SKM-1 treated with dmso at 0.1 percent for 144 hours (cell line): ENCODE measurements around the gene FBXL15.

Experiments used
- DNase-seq: peaks from one replicate; lab custom pipeline; 2025; ENCODE audit not compliant: unreplicated experiment; lab: John Stamatoyannopoulos, UW

The FBXL15 gene

GRCh38 chr10:102409604-102410428, 10.8 kb upstream of the FBXL15 start:
- DNase-seq, result no peak

- no peak for DNase-seq
These were observed 10.1 kb upstream of the FBXL15 start for GRCh38 chr10:102410429-102411073.

- no peak for DNase-seq
These were observed 9.0 kb upstream of the FBXL15 start for GRCh38 chr10:102411341-102412255.

DNA sequence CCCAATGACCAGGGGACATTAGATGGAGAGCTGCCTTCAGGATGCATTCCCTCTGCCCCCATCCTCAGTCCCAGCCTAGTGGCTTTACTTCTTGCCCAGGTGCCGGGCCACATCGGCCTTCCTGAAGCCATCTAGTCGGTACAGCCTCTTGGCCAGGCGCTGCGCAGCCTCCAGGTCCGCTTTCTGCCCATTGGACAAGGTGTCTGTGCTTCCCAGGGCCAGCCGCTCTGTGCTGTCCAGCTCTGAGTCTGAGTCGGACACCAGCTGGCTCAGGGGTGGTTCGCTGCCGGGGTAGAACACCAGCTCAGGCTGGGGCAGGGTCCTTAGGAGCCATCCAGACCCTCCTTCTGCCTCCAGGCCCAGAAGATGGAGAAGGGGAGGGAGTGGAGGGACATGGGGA, 8.3 kb upstream of the FBXL15 start:
- no peak for DNase-seq

DNA sequence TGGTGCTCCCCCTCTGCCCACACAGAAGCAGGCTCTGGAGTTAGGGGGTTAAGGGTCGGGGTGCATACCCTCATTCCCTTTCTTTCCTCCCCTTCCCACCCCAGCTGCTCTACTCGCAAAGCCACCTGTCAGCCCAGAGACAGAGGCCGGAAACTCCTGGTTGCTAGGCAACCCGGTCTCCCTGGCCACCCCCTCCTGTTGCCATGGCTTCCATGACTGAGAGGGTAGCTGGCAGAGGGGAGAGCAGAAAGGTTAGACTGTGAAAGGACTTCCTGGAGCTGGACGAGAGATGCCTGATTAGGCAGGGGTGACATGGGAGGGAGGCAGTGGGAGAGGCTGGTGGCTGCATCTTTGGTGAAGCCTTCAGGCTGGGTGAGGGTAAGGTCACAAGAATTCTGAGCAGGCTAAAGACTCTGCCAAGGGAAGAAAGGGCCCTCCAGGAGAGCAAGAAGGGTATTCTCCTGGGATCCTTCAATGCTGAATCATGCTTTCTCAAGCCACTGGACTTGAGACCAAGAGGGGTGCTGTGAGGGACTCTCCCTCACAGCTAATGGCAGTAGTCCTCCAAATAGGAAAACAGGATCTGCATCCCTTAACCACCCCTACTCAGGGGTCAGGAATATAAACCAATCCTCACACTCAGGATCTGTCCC, 7.5 kb upstream of the FBXL15 start:
- DNase-seq, result no peak

DNA sequence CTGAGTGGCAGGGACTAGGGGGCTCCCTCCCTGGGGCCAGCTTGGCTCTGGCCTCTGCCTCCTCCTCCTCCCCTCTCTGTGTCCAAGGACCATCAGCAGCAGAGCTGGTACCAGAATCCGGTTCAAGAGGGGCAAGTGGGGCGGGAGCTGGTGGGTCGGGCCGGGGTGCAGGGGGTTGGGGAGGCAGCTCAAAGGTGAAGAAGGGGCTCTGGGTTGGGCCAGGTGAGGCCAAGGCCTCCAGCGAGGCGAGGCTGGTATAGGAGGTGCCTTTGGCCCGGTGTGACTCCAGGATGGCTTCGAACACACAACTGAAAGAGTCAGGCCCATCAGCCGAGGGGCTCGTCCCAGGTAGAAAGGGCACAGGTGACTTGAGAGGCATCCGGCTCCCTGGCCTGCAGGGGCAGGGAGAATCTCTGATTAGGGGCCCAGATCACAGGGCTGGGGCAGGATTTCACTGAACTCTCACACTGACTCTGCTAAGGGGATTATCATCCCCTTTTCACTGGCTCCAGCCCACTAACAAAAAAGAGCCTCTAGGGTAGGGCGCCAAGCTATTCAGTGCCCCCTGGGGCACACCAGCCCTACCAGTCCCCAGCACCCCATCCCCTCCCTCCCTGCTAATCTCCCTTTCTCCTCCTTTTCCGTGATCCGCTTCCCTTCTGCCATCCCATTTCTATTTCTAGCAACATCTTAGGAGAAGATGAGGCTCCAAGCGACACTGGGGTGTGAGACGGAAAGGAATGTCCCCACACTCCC, 6.7 kb upstream of the FBXL15 start:
- no peak for DNase-seq

DNA sequence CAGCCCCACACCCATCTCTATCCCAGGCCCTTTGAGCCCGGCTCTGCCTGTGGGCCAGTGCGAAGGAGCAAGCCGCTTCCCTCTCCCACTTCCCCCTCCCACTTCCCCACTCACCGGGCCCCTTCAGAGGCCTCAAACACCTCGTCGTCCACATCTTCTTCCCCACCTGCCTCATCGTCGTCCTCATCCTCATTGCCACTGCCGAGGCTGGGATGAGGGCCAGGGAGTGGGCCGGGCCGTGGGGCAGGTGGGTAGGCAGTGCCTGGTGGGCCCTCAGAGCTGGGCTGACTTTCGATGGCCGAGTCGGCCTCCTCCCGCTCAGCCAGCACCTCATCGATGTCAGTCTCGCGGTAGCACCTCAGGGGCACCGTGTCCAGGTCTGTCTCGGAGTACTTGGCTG, 5.9 kb upstream of the FBXL15 start:
- no peak for DNase-seq

DNA sequence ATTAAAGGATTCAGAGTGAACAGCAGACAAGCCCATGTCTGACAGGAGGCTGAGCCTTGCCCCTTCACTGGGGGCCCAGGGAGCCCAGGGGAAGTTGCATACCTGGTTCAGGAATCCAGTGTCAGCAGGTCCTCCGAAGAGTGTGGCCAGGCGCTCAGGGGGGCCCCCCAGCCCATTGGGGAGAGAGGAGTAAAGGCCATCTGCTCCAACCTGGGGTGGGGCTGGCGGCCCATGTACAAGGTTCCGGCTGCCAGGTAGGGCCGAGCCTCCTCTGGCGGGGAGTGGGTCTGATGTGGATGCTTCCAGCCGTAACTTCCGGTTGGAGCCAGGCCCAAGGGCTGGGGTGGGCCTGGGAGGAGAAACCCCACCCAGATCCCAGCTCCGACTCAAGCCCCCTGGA, 4.4 kb upstream of the FBXL15 start:
- no peak for DNase-seq

DNA sequence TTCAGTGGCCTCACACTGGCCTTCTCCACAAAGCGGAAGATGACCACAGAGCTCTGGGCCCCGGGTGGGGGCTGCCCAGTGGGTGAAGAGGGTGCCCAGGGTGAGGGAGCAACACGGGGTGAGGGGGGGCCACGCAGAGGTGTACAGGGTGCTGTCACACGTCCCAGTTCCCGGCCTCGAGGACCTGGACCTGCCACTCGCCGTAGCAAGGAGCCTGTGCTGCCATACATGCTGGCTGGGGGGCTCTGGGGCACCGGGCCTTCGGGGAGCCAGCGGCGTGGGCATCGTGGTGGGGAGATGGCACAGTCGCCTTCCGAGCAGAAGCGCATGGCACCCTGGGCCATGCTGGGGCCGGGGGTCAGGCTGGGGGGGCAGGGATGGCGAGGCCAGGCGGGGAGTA, 3.9 kb upstream of the FBXL15 start:
- DNase-seq, result no peak

DNA sequence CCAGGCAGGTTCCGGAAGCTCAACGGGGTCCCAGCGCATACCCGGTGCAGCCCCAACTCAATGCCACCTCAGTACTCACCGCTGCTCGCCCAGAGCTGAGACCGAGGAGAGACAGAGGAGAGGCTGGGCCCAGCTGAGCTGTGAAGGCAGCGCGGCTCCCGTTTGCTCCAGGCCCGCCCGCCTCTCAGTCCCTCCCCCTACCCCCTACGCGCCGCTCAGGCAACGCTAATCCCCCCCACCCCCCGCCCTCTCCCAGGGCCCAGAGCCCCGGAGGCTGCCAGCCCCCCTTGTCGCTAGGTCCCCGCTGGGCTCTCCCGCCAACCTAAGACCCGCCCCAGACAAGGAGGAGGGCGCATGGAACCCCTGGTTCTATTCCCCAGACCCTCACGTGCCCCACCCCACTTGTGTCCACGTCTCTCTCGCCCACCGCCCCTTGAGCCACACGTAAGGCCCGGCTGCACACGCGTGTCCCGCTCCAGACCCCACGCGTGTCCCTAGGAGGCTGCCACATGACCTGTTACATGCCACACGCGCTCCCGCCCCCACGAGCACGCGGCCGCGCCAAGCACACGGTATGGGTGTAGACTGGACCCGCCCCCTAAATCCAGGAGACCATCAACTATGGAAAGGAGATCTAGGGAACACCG, 1.9 kb upstream of the FBXL15 start, which contains the start of gene PSD:
TSS of gene PSD (minus strand) at position 164 of the 647 bp plus-strand sequence. CDS start 1,747 bp downstream, outside the sequence.
- DNase-seq, result no peak

DNA sequence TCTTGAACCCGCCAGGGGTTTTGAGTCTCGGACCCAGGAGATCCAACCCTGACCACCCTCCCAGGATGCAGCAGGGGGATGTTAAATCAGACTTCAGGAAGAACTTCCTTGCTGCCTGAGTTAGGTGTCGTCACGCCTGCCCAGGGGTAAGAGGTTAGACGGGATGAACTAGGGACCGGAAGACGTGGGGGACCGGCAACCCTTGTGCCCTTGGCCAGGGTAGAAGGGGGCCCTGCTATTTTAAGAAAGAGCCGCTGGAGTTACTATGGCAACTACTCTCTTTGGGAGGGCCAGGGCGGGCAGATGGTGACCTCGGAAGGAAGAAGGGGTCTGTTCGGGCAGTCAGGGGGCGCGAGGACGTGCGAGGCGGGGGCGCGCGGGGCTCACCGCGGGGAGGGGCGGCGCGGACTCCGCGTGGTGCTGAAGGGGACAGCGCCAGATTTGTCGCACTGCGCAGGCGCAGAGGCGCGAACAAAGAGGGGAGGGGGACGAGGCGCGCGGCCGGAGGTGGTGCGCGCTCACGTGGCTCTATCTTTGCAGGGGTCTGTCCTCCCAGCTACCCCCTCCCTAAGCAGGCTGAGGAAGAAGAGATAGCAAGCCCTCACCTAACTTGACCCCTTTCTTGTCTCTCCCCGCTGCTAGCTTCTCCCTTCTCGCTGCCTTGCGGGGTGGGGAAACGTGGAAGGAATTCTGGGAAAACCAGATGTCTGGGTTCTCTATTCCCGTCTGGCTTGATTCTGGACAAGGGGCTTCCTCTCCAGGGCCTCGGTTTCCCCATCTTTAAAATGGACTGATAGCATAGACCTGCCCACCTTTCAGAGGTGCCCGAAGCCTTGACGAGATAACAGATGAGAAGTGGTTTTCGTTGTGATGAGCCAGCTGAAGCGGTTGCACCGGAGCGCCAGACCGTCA, 1.1 kb upstream of the FBXL15 start:
- DNase-seq, result no peak

DNA sequence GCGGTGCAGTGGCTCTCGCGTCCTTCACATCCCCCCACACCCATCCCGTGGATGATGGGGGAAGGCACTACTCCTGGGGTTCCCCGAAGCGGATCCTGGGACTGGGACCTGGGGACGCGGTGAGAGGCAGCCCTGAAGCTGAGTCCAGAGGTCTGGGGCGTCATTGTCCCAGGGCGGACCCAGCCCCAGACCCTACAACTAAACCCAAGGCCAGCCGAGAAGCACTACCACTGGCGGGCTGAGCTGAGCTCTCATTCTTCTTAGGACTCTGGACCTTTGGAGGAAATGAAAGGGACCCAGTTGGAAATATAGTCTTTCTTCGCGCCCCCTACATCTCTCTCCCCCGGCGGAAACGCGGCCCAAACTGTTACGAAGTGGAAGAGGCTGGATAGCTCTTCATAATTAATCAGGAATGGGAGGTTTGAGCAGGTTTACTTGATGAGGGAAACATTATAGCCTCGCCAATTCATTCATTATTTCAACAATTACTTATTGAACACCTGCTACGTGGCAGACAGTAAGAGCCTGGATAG, 389 bp upstream of the FBXL15 start:
- no peak for DNase-seq

DNA sequence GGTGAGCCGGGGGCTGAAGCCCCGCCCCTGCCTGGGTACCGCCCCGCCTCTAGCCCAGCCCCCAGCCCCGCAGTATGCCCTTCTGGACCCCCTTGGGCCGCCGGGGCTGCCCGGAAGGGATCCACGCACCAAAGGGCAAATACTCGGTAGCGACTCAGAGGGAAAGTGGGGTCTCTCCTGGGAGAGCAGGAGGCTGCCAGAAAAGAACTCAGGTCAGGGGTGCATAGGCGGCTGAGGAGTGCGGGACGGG, 796 bp downstream of the FBXL15 start:
- DNase-seq, result no peak

DNA sequence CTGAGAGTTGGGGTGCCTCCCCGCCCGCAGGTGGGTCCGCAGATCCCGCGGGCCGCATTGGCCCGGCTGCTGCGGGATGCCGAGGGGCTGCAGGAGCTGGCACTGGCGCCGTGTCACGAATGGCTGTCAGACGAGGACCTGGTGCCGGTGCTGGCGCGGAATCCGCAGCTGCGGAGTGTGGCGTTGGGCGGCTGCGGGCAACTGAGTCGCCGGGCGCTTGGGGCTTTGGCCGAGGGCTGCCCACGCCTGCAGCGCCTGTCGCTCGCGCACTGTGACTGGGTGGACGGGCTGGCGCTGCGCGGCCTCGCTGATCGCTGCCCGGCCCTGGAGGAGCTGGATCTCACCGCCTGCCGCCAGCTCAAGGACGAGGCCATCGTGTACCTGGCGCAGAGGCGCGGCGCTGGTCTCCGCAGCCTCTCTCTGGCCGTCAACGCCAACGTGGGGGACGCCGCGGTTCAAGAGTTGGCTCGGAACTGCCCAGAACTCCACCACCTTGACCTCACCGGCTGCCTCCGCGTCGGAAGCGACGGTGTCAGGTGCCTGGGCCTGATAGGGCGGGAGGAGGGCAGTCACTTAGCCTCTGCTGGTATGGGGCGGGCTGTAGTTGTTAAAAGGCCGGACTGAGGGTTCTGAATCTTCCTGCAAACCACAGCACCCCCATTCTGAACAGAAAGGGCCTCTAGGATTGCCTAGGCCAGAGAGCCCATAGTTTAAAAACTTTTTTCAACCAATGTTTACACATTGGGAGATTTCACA, 1.3 kb downstream of the FBXL15 start:
- DNase-seq, result no peak

DNA sequence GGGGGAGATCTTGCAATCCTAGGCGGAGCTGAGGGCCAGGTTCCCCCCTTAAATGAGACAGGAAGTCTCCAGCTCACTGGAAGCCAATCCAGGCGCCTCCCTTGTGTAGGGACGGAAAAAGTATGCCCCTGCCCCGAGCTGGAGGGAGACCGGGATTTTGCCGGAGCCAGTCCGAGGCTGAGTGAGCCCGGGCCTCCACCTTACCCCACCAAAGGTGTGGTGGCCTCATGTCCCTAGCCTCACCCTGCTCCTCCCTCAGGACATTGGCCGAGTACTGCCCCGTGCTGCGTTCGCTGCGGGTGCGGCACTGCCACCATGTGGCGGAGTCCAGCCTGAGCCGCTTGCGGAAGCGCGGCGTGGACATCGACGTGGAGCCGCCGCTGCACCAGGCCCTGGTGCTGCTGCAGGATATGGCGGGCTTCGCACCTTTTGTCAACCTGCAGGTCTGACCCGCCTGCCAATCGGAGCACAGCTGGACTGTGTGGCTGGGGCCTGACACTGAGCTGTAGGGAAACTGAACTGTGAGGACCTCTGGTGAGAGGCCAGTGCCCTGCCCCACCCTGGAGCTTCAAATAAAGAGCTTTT, 2.0 kb downstream of the FBXL15 start:
- peak; percentile 73 for DNase-seq

- no peak for DNase-seq
These were observed 2.8 kb downstream of the FBXL15 start for GRCh38 chr10:102423372-102423968.

DNA sequence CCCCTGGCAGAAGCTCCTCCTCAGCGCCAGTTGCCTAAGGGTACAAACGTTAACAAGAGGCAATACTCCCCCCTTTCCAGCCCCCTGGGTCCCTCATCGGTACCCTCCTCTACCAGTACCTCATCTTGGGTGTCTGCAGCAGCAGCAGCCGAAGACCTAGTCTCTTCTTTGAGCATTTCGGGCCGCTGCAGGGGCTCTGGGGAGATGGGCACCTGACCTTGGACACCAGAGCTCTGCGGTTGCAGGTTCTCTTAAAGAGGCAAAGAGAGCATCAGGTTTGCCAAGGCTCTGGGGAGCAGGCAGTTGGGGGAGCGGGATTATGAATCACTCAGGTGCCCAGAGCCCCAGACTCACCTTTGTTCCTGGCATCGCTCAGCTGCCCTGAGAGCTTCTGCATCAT, 3.5 kb downstream of the FBXL15 start:
- no peak for DNase-seq
